HG03571 (cell line): Measurements from ENCODE around the gene ADAMTS17.
"Not testable (repeated sequence)": the region's sequence is repeated elsewhere in the genome, so short reads cannot be mapped to it uniquely, and the experiment has no call there.

Source experiments
- ATAC-seq: cut with Tn5 transposase; IDR thresholded peaks from one replicate; pipeline ENCODE4 v1.9.1; 2021; ENCODE audit not compliant: unreplicated experiment

ADAMTS17 gene

GRCh38 chr15:99926532-99926931 lies 415.2 kb downstream of the ADAMTS17 start:
- not testable (repeated sequence) for ATAC-seq

- ATAC-seq: no peak
Observed at GRCh38 chr15:99925661-99926461, 415.9 kb downstream of the ADAMTS17 start.

GRCh38 chr15:99923711-99924110 lies 418.1 kb downstream of the ADAMTS17 start:
- no peak for ATAC-seq
